Fibroblast of the conjunctiva (primary cell): ENCODE results near the gene FAM229A.

Experiments used
- DNase-seq: peaks from one replicate; pipeline ENCODE4 v3.0.0-alpha.2; 2010; ENCODE audit warnings: low read depth

The FAM229A gene

GRCh38 chr1:32349211-32349708 is 13.0 kb downstream of the FAM229A start:
- no peak for DNase-seq

GRCh38 chr1:32346532-32347157 is 15.6 kb downstream of the FAM229A start:
- no peak for DNase-seq

- DNase-seq: no peak
Observed at GRCh38 chr1:32345289-32345827, 16.9 kb downstream of the FAM229A start.

- DNase-seq: no peak
Observed at GRCh38 chr1:32342704-32343103, 19.6 kb downstream of the FAM229A start.

GRCh38 chr1:32341971-32342370 is 20.3 kb downstream of the FAM229A start:
- DNase-seq: no peak

- DNase-seq: no peak
Observed at GRCh38 chr1:32341186-32341757, 21.0 kb downstream of the FAM229A start.

DNA sequence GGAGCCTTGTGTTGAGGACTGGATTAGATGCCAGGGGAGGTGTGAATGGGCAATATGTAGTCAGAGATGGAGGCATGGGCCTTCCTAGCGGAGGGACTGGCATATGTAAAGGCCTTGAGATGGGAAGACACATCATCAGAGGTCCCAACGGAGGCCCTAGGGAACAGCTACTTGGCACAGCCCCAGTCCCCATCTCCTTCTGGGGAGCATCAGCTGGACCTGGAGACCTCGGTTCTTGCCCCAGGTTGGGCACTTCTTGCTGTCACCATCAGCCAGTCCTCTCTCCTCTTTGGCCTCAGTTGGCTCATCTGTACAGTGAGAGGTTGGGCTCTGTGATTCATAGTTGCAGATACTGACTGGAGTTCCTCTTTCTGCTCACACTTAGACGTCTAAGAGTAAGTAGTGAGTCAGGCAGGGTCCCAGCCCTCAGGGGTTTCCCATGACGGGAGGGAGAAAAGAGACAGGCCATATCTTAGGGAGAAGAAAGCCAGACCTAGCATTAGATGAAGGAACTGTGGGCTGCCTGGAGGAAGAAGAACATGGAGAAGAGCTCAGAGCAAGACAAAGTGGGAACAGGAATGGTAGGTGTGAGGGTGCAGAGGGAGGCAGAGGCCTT is 22.8 kb downstream of the FAM229A start:
- DNase-seq: no peak

DNA sequence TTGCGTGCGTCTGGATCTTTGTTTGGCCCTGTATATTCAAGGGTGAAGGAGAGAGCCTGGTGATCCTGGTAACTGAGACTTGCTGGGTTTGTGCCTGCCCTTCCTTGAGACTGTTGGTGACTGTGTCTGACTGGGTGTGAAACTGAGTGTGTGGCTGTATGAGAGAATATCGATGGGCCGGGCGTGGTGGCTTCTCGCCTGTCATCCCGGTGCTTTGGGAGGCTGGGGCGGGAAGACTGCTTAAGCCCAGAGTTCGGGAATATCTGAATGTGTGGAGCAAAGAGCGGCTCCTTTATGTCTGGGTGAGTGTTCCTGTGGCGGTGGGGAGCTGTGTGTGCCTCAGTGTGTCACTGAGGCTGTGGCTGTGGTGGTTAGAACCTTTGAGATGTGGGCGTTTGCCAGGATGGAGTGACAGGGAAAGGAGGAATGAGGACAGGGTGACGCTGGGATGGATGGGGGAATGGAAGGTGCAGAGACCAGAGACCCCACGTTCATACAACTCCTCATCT is 23.6 kb downstream of the FAM229A start:
- DNase-seq: no peak

DNA sequence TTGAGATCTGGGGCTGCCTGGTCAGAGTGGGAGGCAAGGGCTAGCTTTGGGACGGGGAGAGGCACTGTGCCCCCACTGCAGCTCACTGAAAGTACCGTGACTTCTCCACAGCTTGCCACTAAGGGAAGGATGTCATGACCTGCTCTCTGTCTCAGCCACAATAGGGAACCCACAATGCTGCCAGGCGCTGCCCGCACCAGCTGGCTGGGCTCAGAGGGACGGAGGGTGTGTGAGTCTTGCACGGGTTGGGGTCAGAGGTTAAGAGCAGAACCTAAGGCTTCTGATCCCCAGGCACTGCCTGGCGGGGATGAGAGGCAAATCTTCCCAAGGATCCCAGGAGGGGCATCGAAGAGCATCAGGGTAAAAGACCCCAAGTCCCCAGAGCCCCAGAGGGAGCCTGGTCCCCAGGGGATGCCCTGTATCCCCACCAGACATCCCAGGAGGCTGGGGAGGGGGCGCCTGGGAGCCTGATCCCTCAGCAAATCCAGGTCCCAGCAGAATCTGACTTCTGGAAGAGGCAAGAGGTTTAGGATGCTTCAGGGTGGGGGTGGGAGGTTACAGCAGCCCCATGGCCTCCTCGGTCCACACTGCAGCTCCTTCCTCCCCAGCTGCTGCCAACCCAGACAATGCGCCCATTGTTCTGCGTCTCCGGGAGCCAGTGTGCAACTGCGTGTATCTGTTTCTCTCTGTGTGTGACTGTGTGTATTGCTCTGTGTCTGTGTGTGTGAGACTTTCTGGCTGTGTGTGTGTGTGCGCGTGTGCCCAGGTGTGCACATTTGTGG is 24.2 kb downstream of the FAM229A start:
- no peak for DNase-seq

DNA sequence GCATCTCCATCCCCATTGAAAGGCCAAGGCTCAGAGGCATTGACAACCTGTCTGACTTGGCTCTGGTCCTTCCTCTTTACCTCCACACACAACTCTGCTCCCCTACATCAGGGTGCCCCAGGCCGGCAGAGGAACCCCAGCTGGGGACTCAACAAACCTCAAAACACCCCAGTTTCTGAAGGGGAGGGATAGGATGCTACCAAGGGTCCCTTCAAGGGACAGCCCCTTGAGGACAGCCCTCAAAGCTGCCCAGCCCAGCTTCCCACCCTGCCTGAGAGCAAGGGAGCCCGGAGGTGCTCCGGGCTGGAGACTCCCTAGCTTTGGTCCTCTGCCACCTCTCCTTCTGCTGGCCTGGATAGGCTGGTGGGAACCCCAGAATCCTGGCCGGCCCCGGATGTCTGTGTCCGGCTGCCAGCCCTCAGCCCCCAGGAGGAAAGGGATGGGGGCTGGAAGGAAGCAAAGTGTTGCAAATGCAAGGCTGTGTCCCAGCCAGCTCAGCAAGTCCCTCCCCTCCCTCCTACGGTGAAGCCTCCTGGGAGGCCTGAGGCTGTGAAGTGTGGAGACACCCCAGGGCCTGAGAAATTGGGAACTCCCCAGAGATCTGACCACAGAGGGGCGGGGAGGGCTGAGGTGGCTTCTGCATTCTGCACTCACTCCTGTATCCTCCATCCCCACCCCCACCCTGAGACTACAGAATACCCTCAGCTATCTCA is 25.2 kb downstream of the FAM229A start:
- no peak for DNase-seq

- no peak for DNase-seq
Observed at GRCh38 chr1:32336591-32336932, 25.7 kb downstream of the FAM229A start.

GRCh38 chr1:32335790-32336590 is 26.3 kb downstream of the FAM229A start, which contains the start of gene MARCKSL1:
Gene MARCKSL1 (minus strand): TSS chr1:32336233. CDS start chr1:32336033, 200 bp downstream.
- peak; percentile 14 for DNase-seq

DNA sequence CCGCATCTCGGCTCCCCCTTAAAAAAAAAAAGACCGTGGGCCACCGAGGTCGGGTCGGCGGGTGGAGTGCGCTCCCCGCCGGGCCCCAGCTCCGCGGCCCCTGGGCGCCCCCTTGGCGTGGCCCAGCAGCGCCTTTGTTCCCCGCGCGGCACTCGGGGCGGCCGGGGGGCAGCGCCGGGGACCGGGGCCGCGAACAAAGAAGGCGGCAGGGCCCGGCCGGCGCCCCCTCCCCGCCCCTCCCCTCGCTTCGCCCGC is 26.8 kb downstream of the FAM229A start:
- DNase-seq: no peak

- no peak for DNase-seq
Observed at GRCh38 chr1:32334864-32335534, 27.3 kb downstream of the FAM229A start.

GRCh38 chr1:32334274-32334861 is 27.9 kb downstream of the FAM229A start:
- DNase-seq: no peak

DNA sequence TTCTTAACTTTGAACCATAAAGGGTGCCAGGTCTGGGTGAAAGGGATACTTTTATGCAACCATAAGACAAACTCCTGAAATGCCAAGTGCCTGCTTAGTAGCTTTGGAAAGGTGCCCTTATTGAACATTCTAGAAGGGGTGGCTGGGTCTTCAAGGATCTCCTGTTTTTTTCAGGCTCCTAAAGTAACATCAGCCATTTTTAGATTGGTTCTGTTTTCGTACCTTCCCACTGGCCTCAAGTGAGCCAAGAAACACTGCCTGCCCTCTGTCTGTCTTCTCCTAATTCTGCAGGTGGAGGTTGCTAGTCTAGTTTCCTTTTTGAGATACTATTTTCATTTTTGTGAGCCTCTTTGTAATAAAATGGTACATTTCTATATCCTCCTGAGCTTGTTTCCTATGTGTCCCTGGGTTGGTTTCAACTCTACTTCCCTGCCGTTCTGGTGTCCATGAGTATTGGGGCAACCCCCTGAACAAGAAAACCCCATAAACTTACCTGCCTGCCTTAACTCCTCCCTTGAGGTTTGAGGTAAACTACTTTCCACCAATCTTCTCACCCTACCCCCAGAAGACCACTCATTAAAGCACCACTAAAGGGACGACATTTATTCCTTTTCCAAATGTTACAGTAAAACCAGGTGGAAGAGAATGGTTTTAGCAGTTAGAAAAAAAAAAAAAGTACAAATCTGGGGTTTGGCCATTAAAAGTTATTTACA is 28.9 kb downstream of the FAM229A start:
- DNase-seq: no peak

DNA sequence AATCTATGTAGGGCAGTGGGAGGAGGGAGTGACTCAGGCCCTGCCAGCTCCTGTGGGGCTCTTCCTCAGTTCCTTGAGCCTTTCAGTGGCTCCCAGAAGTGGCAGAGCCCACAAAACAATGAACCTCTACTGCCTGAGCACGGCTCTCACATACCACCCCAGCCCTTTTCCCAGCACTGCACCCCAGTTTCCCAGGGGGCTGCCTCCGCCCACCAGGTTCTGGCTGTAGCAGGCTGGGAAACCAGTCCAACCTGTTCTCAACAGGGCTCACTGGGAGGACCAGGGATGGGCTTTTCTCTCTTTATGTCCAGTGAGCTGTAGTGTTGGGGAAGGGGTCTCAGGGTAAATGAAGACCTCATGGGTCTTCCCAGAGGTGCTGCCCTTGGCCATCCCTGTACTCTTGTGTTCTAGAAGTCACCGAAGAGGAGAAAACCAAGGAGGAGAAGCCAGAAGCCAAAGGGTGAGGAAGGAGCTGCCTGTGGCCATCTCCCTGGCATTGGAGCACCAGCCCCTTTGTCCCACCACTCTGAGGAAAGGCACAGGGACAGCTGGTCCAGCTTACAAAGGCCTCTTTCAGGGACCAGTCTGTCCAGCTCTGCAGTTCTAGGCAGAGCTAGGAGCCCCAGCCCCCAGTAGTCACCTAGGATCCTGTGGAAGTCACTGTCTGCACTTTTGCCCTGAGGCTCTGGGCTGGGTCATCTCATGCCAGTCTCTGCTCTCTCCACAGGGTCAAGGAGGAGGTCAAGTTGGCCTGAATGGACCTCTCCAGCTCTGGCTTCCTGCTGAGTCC is 29.8 kb downstream of the FAM229A start:
- no peak for DNase-seq

DNA sequence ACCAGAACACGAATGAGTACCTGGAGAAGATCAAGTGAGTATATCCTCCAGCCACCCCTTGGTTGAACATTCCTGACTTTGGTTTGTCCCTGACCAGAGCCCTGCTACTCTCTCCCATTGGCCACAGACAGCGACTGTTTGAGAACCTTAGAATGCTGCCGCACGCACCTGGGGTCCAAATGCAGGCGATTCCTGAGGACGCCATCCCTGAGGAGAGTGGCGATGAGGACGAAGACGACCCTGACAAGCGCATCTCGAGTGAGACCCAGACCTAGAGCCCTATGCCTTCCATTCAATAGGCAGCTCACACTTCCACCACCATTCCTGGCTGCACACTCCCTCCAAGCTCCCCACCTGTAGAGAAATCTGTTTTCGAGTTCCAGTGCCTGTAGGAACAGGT is 30.7 kb downstream of the FAM229A start:
- DNase-seq: no peak
